HG02623 (cell line): ENCODE measurements around the gene HCFC2.

Experiments used
- ATAC-seq: cut with Tn5 transposase; IDR thresholded peaks from one replicate; pipeline ENCODE4 v1.9.1; 2021; ENCODE audit warnings: moderate library complexity; ENCODE audit not compliant: unreplicated experiment

The HCFC2 gene

DNA sequence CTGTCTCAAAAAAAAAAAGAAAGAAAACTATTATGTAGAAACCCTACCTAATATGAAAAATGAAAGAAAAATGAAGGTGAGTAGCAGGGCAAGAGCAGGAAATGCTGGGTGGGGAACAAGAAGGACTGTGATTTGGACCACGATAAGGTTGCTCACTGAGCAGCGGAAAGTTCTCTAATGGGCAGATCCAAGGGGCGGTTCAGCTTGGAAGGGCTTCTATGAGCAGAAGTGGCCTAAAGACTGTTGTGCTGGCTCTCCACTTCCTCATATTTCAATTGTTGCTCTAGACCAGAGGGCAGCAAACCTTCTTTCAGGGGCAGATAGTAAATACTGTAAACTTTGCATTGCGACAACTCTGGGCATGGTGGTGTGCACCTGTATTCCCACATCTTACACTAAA lies 90.0 kb downstream of the HCFC2 start:
- ATAC-seq, result no peak

DNA sequence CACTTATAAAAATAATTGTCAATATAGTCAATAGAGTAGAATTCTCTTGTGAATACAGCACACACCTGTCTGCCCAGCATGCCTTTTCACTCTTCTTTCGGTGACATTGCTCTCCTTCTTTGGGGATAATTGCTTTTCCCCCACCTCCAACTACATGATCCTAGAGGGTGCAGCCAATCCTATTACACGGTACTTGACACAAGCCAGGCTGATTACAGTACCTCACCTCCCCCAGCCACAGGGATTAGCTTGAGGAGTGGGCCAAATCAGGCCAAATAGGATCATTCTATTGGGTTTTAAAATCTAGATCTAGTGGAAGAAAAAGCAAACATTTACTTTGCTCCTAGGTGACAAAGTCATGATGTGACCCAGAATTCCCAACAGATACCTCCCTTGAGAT lies 90.5 kb downstream of the HCFC2 start:
- no peak for ATAC-seq
